Measurements from ENCODE around the gene KRT83.
A peak's percentile ranks its signal among the peaks of the same experiment; 100 is the strongest.

Gene KRT83

DNA sequence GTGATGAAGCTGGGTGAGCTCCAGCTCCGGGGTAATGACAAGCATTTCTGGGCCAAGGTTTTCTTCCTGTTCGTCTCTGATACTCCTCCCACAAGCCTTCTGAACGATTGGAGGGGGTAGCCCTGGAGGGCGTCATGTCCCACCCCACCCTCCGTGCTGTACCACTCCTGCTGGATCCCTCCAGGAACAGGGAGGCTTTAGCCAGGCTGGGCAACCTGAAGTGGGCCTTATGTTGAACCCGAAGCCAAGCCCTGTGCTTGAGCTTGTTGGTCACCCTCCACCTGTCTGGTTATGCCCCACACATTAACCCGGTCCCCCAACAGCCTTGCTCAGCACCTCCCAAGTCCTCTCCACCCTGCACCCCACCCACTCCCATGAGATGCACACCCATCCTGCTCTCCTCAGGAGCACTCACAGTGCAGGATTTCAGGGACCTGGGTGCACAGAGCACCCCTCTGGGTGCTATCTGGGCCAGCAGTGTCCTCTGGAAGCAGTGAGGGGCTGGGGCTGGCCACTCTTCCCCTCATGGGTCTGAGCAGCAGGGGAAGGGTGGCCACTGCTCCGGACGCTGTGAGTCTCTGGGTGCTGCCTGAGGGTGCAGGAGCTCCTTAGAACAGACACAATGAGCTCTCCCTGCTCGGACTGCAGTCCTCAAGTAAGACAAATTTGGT lies 6.8 kb upstream of the KRT83 start:
- DNase-seq: no peak

DNA sequence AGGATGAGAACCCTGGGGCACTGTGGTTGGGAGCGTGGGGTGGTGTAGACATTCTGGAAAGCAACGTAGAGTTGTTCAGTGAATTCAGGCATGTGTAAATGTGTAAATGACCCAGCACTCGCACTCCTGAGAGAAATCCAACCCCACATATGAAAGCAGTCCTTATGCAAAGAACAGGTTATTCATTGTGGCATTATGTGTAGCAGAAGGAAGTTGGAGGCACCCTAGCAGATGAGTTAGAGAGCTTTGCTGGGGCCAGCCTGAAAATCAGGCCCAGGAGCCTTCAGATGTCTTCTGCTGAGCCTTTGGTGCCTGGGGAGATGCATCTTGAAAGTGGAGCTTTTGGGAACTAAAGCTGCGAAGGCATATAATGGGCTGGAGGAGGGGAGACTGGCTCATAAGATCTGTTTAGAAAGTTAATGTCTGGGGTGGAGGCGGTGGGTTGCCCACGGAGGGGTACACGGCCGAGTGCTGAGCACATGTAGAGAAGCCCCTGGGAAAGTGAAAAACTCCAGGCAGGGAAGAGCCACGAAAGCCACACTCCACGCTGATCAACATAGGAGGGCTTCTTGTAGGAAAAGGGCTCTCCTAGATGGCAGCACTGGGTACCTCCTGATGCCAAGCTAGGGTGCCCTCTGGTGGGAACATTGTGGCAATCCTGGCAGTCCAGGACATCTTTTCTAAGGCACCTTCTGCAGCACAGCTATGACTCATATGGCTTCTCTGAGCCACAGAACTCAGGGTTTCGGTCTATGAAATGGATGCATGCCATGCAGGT lies 6.0 kb upstream of the KRT83 start:
- peak; percentile 85 for DNase-seq

DNA sequence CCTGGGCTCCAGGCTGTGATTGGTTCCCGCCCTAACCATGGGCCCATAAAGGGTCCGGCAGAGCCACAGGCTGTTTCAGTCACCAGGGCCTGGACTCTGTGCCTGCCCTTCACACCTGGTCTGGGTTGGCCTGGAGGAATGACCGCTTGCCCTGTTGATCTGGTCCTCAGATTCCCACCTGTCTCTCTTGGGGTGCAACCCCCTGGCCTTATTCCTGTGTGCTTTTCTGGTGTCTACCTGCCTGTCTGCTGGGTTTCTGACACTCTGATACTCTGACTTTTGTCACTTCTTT lies 2.9 kb upstream of the KRT83 start:
- DNase-seq: no peak

DNA sequence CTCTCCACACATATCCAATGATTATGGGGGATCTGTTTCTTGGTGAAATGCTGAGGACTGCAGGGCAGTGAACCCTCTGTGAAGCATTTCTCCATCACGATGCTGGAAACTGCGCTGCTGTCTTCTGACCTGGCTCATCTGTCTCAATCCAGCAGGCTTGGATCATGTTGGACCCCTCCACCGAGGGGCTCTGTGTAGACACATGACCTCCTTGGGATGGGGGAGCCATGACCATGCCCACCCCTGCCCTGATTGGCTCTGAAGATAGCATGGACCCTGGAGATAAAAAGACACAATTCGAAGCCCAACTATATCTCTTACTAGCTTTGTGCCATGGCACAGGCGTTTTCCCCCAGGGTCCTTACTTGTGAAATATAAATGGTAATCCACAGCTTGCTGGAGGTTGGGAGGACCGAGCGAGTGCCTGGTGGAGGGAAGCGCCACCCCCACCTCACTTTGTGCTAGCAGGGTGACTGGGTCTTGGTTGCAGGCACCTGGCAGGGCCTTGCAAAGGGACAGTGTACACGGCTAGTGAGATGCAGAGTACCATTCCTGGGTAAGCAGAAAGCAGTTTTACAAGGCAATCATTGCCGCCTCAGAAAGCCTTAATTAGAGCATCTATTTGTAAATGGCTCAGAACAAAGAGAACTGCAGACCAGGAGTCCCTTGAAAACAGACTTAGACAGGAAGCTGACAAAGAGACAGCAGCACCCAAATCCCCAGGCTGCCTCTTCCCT lies 2.4 kb upstream of the KRT83 start:
- no peak for DNase-seq

DNA sequence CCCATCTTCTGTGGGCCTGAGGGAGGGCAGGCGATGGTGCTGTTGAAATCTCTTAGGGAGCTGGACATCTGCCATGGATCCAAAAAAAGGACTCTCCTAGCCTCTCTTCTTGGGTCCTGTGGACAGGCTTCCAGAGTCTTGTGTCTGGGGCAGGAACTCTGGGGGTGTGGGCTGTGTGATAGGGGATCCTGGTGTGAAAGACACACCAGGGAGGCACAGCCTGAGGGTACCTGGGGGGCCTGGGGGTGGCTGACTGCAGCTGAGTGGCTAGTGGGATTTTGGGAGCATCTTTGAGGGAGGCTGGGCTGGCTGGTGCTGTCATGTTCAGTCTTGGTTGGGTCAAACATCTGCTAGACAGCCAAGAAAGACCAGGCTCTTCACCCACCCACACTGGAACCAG lies 1.8 kb upstream of the KRT83 start:
- no peak for DNase-seq

DNA sequence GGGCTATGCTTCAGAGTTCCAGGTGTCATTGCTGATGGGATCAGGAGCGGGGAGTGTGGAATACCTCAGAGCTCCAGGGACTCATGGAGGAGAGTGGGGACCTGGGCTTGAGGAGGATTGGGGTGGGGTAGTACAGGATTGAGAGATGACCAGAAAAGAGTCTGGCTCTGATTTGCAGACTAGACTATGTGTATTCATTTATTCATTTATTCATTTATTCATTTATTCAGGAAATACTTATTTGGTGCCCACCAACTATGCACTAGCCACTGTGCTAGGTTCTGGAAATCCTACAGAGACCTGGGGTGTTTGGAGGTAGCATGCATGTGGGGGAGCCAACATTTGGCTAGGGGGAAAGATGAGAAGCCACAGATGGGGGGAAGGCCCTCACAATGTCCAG lies 871 bp upstream of the KRT83 start:
- no peak for DNase-seq

DNA sequence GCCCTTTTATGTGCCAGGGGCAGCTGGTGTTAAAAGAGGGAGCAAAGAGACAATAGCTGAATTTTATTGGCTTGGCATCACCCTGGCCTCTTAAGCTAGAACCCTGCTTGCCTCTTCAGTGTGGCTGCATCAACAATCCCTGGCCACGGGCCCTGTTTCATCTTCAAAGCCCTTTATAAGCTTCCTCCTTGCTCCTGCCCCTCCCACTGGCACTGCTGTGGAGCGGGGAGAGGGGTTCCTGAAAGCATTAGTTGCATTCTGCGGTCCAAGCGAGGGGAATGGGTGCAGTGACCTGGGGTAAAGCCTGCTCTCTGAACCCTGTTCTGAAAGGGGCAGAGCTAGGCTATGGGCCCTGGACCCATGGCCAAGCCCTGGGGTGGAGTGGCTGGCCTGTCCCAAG lies 220 bp upstream of the KRT83 start:
- no peak for DNase-seq

DNA sequence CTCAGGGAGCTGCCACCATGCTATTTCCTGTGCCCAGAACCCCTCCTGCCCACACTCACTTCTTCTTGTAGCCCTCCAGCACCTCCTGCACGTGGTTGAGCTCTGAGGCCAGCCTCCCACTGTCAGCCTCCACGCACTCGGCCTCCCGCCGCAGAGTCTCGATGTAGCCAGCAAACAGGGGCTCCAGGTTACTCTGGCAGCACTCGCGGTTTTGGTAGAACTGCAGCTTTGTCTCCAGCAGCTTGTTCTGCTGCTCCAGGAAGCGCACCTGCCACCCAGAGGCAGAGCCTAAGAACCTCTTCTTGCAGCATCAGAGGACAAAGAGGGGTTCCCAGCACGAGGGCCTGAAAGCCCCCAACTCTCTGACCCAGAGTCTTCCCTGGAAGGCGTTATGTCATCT lies 2.1 kb downstream of the KRT83 start:
- no peak for DNase-seq

DNA sequence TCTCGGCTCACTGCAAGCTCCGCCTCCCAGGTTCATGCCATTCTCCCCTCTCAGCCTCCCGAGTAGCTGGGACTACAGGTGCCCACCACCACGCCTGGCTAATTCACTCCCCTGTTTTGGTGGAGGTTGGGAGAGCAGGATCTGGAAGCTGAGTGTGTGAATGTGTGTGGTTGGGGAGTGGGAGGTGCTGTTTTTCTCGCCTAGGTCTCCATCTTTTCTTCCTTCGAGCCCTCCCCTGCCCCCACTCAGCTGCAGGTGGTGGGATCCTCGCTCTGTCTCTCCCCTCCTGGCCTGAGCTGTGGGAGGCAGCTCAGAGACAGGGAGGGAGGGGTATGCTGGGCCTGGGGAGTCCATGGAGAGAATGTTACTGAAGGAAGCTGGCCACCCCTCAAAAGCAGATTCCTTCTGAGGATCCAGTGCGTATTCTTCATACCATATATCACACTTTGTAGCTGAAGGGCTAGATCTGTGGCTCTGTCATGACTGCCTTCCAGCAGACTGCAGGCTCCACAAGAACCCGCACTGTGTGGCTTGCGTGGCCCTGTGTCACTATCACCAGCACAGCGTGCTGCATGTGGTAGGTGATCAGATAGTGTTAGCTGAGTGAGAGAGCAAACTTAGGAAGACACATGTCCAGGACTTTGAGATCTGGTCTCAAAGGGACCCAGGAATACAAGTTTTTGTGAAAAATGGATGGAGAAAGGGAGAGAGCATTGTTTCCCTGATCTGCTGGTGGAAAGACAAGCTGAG lies 2.8 kb downstream of the KRT83 start:
- no peak for DNase-seq

DNA sequence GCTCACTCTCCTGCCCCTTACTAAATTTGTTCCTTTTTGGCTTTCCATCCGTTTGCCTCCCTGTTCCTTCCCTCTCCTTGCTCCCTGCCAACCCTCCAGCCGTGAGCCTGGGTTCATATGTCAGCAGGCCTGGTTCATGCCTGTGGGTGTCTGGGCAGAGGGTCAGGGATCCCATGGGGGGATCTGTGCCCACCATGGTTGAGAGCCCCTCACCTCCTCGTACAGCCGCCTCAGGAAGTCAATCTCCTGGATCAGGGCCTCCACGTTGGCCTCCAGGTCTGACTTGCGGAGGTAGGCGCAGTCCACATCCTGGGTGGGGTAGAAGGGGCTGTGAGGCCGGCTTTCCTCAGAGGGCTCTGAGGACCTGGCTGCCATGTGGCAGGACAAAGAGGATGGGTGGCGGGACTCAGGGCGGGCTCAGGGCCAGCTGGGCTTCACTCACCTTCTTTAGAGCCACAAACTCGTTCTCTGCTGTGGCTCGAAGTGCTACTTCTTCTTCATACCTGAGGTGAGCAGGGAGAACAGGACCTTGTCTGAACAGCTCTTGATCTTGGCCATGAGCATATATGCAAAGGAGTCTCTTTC lies 3.6 kb downstream of the KRT83 start:
- DNase-seq: no peak

DNA sequence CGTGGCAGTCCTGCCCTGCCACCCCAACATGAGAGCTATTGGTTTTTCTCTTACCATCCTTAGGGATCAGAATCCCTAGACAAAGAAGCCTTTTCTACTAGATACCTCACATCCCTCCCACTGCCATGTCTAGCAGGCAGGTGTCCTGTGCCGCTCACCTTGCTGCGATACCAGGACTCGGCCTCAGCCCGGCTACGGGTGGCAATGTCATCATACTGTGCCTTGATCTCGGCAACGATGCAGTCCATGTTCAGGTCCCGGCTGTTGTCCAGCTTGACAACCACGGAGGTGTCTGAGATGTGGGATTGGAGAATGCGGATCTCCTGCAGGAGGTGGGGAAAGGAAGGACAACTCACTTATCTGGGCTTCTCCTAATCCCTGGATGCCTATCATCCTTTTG lies 4.5 kb downstream of the KRT83 start:
- DNase-seq: no peak

DNA sequence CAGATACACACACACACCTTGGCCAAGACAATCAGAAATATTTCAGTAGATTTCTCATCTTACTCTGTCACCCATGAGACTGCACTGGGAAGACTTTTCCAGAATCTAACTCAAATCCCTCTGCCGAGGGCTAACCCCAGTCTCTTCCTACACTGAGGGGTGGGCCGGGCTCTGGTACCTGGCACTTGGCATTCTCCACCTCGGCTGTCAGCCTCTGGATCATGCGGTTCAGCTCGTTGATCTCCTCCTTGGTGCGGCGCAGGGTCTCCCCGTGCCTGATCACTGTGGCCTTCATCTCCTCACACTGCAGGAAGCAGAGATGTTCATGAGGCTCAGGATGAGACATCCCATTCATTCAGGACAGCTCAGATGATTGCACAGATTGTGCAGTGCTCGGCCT lies 4.9 kb downstream of the KRT83 start:
- no peak for DNase-seq

DNA sequence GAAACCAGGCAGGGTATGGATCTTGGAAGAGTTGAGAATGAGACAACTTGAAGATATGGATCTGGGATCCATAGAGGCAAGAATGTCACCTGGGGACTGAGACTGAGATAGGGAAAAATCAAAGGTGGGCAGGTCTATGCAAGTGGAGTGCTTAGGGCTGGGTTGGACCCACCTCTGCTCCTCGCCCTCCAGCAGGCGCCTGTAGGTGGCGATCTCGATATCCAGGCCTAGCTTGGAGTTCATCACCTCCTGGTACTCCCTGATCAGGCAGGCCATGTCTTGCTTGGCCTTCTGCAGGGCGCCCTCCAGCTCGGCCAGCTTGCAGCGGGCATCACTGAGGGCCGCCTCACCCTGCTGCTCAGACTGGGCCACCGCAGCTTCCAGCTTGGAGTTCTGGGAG lies 5.5 kb downstream of the KRT83 start:
- DNase-seq: peak; percentile 55

DNA sequence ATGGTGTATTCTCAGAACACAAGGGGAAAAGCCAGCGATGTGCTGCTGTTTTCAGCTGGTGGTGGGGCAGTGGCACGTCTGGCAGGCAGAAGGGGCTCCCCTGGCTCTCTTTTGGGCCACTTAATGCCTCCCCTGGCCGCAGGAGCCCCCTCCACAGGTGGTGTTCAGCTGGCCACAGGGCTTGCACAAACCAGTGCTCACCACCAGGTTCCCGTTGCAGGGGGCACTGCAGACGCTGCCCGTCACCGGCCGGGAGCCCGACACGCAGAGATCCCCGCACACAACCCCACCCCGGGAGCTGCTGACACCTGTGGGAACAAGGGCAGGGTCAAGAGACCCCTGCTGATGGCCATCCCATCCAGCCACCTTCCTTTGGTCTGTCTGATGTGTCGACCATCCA lies 6.7 kb downstream of the KRT83 start:
- DNase-seq: no peak

DNA sequence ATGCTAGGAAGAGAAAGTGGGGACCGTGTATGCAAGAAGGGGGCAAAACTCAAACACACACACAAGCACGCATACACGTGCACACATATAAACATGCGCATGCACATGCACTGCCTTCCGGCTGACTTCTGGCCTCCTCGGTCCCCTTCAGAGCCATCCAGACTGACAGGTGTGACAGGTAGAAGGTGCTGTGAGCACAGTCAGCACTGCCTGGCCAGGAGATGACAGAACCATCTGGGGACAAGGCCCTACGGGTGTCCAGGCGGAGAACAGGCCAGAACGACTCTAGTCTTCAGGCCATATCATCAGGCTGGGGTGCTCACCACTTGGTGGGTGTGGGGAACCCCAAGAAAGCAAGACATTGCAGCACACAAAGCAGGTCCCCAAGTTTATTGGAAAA lies 7.3 kb downstream of the KRT83 start:
- no peak for DNase-seq

DNA sequence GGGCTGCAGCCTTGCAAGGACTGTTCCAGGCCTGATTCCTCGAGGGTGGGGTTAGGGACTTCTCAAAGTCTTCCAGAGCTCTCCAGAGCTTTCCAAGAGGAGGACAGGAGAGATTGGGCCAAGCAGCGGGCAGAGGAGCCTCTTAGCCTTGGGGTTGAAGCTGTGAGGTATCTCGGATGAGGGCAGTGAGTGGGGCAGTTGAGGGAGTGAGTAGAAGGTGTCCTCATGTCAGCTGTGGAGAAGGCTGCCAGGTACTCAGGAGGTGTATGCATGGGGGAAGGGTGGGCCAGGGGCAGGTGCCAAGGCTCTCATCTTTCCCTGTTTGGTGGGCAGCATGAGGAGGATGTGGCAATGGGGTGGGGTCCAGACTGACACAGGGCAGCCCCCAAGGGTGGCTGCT lies 7.7 kb downstream of the KRT83 start:
- no peak for DNase-seq

DNA sequence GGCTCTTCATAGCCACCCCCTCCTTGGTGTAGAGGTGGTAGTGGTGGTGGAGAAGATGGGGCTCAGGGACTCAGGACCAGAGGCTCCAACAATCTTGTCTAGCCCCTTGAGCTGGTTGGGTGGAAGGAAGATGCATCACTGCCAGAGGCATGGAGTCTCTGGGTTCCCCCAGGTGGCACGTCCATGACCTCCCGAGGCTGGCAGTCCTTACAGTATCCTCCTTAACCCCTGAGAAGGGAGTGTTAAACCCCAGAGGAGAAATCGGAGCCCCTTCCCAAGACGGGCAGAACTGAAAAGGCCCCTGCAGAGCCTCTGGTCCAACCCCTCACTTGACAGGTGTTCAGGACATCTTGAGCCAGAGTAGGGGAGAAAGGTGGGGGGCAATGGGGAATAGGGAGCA lies 9.1 kb downstream of the KRT83 start:
- no peak for DNase-seq

DNA sequence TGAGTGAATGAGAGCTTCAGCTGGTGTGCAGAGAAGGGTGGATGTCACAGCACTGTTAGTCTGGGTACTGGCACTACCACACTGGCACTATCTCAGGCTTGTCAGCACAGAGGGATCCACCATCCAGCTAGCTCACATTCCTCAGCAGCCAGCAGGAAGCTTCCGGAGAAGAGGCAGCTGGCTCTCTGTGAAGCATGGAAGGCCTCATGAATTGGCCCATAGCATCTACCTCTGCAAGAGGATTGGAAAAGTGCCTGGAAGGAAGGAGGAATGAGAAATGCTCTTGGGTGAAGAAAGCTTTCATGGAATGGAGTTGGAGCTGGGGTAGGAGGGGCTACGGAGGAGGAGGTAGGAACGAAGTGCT lies 9.9 kb downstream of the KRT83 start:
- DNase-seq: no peak

DNA sequence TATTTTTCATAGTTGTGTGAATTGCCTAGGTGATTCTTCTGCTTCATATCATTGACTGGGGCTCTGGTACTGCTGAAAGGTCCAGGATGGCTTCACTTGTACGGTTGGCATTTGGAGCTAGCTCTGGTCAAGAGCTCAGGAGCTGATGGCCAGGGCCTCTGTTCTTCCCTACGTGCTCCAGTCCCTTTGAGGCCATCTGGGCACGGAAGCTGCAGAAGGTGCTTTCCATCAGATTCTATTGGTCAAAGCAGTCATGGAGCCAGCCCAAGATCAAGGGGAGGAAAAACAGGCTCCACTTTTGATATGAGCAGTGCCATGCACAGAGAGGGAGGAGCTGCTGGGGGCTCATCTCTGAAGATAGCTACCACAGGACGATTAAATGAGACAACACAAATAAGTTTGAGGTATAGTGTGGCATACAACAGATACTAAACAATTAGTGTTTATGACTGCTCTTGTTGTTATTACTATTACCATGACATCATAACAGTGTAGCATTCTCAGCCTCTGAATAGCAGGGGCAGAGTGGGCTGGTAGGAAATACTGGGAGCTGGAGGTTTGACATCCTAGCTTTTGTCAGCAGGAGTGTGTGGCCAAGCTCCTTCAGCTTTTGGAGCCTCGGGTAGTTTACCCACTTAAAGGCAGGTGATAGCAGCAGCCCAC lies 10.4 kb downstream of the KRT83 start:
- no peak for DNase-seq

DNA sequence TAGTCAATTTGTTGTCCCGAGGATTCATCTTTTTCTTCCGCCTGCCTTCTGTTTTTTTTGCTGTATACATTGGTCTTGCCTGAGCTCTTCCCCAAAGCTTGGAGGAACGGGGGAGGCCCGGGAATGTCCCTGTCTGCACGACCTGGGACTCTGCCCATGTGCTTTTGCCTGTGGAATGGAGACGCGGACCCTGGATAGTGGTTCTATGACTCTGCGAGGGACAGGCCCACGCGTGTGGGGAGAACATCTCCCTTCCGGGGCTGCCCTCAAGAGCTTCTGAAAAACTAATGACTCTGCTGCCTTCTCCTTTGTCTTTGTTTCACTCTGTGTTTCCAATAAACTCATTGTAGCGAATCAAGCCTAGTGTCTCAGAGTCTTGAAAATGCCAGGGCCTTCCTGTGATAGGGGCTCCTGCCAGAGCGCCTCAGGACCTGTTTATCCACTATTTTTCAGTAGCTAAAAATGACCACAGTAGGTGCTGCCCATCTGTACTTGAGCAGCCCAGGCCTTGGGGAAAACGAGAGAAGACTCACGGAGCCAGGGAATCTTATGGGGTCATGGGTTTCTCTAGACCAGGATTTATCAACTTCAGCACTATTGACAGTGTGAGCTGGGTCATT lies 12.3 kb downstream of the KRT83 start:
- no peak for DNase-seq

DNA sequence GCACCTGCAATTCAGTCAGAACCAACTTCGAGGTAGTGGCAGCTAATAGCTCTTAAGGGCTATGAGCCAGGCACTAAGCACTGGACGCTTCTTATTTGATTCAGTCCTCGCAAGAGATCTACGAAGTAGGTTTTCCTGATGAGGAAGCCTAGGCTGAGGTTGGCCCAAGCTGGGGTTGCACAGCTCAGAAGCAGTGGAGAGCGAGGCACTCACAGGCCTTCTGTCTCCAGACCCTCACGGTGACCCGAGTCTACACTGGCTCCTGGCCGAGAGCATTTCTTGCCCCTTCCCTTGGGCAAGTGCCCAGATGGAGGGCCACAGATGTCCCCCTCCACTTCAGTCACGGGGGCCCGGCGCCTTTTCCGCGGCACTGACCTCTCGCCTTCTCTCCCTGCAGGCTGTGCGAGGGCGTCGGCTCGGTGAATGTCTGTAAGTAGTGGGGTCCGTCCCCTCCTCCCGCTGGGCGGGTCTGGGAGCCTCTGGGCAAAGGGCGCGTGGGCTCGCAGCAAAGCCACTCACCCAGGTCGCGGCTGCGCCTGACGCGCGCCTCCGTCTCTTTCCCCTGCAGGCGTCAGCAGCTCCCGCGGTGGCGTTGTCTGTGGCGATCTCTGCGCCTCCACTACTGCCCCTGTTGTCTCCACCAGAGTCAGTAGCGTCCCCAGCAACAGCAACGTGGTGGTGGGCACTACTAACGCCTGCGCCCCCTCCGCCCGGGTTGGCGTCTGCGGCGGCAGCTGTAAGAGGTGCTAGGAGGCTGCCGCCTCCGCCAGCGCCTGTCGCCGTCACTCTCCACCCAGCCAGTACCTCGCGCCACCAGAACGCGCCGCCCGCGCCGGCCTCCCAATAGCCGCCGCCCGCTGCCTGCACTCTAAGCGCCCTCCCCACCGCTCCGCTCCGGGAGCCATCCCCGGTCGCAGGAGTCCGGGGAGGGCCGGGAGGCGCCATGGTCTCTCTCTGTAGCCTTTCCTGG lies 13.1 kb downstream of the KRT83 start:
- peak; percentile 70 for DNase-seq
